Measurements from ENCODE around the gene LMOD1.

Gene LMOD1

DNA sequence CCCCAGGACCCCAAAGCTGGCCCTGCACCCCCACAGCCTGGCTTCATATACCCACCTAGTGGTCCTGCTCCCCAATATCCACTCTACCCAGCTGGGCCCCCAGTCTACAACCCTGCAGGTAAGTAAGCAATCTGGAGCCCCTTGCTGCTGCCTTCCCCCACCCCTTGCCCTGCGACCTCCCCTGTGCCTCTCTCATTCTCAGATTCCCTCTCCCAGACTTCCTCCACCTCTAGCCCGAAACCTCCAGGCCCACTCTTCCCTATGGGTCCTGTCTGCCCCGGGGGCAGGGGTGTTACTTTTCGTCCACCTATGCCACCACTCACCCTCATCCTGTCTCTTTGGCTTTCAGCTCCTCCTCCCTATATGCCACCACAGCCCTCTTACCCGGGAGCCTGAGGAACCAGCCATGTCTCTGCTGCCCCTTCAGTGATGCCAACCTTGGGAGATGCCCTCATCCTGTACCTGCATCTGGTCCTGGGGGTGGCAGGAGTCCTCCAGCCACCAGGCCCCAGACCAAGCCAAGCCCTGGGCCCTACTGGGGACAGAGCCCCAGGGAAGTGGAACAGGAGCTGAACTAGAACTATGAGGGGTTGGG is 54.8 kb downstream of the LMOD1 start:
- DNase-seq (ENCODE audit: low spot score): no peak

DNA sequence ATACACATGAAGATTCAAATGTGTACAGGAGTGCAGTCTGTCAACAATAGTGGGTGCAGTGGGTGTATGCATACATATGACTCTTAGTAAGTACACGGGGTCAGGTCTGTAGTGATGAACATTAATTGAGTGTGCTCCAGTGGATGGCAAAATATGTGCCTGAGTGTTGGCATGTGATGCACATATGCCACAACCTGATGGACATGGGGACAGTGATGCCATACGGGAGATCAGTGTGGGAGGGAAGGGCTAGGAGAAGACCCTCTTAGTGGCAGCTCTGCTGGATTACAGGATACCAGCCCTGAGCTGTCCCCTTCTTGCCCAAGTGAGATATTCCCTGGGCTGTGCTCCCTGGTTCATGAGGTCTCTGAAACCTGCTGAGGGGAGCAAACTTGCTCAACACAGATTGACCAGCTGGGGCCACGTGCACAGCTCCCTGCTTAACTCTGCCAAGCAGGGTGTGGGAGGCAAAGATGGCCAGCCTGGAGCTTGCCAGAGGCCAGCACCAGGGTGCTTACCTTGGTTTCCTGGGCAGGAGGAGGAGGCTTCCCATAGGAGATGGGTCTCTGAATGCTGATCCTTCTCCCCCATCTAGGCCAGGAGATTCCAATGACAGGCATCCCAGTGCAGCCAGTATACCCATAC is 55.4 kb downstream of the LMOD1 start:
- no peak for DNase-seq (ENCODE audit: low spot score)

DNA sequence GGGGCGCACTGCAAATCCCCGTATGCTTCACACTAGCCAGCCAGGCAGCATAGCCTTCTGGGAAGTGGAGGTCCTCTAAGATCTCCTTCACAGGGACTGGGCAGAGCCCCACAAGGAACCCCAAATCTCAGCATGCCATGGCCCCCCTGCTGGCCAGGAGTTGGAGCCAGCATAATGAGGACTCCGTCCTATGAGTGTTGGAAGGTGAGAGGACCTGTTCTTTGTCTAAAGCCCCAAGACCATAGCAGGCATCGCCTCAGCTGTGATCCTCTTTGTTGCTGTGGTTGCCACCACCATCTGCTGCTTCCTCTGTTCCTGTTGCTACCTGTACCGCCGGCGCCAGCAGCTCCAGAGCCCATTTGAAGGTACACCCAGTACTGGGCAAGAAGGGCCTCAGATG is 56.1 kb downstream of the LMOD1 start:
- DNase-seq (ENCODE audit: low spot score): no peak

DNA sequence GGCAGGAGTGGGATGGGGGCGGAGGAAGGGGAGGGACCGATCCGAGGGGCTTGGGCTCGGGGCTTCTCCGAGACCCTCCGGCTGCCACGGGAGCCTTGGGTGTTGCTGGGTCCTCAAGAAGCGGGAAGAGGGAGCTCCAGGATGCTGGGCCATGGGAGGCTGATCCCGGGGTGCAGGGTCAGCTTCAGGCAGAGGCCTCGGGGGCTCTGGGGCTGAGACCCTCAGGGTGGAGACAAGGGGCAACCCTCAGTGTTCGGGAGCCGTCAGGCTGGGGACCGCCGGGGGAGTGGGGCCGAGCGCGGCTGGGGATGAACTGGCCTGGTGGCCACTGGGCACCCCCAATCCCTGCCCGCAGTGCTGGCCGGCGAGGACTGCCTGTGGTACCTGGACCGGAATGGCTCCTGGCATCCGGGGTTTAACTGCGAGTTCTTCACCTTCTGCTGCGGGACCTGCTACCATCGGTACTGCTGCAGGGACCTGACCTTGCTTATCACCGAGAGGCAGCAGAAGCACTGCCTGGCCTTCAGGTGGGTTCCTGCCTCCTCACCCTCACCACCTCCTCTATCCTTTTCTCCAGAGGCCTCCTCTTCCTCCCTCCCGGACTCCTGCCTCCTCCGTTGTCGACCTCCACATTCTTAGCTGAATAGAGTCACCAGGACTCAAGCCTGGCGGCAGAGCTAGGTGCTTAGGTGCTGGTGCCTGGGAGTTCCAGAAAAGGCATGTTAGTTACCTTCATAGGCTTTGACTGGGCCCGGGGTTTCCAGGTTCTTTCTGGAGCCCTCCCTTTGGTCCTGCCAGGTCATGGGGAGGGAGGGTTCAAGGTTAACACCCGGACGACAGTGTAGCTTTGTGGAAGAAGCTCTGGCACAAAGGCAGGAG is 57.0 kb downstream of the LMOD1 start:
- no peak for DNase-seq (ENCODE audit: low spot score)

DNA sequence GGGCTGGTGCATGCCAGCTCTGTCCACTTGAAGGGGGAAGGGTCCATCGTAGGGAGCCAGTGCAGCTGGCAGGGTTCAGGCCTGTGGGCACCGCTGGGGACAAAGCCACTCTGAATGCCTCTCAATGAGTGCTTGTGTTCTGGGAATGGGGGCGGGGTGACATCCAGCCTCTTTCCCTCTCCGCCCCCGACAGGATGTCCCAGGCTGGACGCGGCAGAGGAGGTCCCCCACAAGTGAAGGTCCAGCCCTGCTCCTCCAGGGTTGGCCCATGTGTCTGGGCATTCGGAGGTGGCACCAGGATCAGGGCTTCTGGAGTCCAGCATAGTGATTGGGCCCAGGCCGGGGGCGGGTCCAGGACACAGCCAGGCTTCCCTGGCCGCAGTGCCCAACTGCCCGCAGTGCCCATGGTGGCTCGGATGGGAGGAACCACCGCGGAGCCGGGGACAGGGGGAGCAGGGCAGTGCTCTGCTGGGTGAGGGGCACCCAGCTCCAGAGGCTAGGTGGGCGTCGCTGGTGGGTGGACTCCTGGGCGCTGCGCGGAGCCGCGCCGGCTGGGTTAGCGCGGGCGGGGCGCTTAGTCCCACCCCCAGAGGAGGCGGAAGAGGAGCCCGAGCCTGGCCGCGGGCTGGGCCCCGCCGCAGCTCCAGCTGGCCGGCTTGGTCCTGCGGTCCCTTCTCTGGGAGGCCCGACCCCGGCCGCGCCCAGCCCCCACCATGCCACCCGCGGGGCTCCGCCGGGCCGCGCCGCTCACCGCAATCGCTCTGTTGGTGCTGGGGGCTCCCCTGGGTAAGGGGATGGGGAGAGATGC is 57.9 kb downstream of the LMOD1 start, which contains the start of gene SHISA4:
TSS of gene SHISA4 (plus strand) at position 617 of the 808 bp plus-strand sequence. CDS start at position 714, 97 bp downstream.
- peak; percentile 63 for DNase-seq (ENCODE audit: low spot score)

DNA sequence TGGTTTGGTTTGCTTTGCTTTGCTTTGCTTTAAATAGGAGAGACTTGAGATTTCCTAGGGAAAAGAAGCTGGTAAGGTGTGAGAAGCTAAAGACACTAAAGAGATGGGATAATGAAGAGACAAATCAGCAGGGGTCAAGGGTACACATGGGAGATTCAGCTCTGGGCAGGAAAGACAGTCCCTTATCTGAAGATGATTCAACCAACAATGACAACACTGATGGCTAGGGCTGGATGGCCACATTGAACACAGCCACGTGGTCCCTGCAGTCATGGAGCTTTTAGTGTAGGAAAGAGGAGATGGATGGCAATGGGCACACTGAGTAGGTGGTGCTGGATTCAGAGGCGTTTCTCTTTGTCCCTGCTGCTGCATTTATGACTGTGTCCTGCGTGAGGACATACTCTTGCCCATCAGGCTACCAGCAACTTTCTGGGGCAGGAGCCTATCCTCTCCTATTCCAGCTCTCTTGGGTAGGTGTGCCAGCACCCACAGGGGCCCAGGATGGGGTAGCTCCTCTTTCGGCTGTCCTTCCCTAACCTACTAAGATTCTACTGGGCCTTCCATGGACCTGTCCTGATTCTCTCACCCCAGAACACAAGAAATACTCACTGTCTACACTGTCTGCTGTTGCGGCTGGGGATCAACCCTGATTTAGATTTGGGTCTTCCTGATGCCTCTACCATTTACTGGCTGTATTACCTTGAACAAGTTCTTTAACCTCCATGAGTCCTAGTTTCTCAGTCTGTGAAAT is 59.1 kb downstream of the LMOD1 start:
- no peak for DNase-seq (ENCODE audit: low spot score)

DNA sequence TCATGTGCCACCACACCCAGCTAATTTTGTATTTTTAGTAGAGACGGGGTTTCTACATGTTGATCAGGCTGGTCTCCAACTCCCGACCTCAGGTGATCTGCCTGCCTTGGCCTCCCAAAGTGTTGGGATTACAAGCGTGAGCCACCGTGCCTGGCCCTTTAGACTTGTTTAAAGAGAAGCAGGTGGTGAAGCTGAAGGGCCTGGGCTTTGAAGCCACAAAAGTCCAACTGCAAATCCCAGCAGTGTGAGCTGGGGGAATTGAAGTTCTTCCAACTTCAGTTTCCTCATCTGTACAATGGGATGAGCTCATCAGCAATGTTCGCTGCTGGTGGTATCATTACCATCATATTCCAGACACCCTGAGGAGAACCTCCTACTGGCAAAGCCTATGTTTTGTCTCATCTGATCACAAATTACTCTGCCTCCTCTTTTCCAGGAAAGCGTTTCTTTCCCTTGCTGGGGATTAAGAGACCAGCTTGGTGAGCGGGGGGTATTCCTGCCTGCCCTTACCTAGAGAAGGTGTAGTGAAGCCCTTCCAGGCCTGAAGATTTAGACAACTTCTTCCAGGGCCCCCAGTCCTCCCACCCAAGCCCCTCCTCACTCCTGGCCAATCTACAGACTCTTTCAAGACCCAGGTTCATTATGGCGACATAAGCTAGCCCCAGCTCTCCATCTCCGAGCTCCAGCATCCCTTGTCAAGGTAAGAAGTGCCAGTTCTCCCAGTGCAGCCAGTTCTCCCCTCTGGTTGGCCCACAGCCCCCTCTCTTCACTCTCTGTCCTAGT is 60.1 kb downstream of the LMOD1 start:
- no peak for DNase-seq (ENCODE audit: low spot score)

DNA sequence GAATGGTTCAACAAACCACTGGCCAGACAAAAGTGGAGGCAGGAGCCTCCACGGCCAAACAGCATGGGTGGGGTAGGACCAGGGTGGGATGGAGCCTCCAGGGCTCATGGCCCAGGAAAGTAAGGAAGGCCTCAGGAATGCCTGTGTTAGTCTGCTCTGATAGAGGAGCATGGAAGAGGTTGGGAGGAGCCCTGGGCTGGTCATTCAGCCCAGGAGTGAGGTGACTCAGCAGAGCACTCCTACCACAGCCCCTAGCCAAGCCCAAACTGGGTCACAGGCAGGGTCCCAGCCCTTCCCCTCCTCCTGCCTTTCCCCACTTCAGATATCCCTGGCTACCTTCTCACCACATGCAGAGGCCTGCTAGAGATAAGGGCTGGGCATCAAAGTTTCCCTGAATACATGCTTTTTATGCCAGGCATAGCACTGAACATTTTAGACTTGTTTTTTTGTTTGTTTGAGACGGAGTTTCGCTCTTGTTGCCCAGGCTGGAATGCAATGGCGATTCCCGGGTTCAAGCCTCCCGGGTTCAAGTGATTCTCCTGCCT is 60.7 kb downstream of the LMOD1 start:
- DNase-seq (ENCODE audit: low spot score): peak; percentile 37

DNA sequence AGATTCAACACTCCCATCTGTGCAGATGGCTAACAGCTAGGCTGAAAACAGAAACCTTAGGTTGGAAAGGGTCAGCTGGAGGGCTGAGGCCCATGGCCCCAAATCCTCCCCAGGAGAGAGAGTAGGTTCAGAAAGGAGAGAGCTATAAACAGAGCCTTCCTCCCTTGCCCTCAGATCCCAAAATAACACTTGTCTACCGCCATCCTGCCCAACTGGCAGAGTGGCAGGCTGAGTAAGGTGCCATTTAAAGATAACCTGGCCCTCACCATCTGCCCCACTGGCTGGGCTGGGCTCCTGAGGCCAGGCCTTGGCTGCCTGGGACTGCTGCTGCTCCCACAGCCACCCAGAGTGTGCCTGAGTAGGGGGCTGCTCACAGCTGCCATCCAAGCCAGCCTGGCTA is 61.9 kb downstream of the LMOD1 start:
- DNase-seq (ENCODE audit: low spot score): no peak

DNA sequence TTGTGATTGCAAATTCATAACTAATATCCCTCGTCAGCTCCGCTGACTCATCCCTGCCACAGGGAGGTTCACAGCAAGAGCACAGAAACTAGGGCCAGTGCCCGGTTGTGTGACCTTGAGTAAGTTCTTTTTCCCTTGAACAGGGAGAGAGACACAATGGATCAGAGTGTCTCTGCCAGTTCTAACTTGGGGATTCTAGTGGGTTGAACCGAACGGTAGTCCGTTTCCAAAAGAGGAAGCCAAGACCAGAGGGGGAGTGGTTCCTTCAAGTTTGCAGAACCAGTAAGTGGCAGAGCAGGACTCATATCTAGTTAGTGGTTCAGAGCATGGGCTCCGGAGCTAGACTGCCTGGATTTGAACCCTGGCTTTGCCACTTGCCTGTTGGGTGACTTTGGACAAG is 62.6 kb downstream of the LMOD1 start:
- no peak for DNase-seq (ENCODE audit: low spot score)

DNA sequence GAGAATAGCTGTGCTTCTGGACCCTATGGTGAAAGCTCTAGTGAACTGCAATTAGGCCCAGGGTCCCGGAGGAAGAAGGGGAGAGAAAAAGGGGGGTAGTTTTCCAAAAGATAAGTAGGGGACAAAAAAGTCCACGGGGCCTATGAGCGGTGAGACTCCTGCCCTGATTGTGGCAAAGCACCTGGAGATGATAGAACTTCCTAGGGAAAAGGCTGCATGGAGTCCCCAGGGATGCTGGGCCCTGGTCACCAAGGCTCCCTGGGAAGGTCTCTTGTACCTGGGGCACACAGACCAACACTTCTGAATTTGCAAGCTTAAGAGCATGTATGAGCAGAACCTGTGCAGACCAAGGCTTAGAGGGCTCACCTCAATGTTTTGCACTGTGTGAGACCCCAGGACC is 63.1 kb downstream of the LMOD1 start:
- DNase-seq (ENCODE audit: low spot score): no peak

DNA sequence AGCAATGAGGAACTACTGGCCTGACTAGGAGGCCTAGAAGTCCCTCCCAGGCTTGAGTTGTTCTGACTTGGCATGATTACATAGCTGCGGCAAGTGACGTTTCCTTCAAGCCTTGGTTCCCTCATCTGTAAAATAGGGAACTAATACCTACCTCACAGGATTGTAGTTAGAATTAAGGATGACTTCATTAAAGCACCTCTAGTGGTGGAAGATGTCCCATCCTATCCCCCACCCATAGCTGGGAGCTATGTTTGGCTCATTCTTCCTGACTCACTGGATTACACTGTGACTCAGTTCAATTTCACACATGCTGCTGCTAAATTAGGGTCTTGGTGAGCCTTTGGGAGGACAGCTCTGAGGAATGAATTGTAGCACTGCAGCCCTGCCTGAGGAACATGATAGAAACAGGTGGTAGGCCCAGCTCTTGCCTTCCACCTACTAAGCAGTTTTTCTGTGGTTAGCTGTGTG is 63.6 kb downstream of the LMOD1 start:
- no peak for DNase-seq (ENCODE audit: low spot score)

DNA sequence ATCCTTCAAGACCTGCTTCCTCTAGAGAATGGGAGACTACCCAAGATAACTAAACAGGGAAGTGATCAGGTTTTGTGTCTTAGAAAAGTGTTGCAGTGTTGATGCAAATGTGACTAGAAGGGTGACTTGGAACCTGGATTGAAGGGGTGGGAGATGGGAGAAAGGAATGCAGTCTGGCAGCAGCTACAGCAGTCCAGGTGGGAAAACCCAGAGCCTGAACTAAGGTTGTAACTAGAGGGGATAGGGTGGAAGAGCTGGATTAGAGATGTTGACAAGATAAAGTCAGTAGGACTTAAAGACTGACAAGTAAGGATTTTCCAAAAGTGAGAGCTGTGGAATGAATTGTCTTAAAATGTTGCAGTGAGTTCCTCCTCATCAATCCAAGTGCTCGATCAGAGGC is 64.7 kb downstream of the LMOD1 start:
- no peak for DNase-seq (ENCODE audit: low spot score)

DNA sequence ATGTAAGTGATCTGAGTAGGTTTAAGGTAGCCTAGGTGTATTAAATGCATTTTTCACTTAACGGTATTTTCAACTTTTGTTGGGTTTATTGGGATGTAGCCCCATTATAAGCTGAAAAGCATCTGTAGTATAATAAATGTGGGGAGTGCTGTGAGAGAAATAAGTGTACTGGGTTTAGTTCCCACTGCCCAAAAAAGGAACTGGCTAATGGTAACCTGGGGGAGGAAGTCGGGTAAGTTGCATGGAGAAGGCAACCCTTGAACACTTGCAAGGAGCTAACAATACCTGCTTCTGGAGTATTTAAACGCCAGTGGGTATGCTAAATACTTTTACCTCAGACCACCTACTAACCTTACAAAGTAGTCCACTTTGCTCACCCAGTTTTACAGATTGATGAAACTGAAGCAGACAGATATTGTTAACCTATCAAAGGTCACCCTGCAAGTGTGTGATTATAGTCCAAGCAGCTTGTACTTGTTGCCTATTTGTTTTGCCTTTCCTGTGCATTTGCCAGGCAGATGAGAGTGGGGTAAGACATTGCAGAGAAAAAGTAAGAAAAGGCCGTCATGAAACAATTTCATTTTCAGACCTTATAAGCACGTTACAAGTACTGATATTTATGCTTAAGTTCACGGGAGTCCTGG is 65.3 kb downstream of the LMOD1 start:
- no peak for DNase-seq (ENCODE audit: low spot score)

DNA sequence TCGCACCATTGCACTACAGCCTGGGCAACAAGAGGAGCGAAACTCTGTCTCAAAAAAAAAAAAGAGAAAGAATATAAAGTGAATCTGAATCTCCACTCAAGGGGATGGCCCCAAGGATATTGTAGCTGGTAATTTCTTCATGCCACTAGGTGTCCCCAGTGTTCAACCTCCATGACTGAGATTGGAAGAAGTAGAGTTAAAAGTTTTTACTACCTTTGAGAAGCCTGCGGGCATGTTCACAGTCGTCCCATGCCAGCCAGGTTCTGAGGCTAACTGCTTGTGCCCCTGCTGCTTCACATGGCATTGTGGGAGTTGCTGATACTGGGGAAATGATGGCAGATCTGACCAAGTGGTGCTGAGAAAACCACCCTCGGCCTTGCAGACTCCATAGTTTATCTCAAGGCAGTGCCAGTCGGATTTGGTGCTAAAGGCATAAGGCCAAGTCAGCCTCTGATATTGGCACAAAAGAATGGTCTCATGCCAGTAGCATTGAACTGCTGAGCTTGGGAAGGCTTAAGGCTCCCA is 68.4 kb downstream of the LMOD1 start:
- DNase-seq (ENCODE audit: low spot score): peak; percentile 37

DNA sequence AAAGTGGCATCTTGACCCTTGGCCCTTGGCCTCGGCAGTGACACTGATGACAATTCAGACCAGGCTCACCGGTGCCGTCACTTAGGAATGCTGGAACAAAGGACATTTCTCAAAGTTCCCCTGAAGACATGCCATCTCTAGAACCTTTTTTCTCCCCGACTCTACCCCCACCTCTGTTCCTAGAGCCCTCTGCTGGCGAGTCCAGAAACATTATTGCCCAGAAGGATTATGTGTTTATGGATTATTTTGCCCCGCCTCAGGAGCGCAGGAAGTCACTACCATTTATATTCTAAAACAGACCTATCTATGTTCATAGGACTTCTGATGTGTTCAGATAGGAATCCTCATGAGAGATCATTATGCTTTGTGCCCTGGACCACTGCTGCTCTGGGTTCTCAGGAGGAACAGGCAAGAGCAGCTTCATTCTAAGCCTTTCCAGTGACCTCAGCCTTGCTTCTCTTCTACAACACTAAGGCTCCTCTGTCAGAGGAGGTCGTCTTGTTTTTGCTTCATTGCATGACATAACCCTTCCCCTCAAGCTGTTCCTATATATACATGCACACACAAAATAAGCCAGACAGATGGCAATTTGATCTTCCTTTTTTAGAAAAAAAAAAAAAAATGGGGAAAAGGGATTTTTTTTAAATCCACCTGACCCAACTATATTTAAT is 70.1 kb downstream of the LMOD1 start:
- no peak for DNase-seq (ENCODE audit: low spot score)

DNA sequence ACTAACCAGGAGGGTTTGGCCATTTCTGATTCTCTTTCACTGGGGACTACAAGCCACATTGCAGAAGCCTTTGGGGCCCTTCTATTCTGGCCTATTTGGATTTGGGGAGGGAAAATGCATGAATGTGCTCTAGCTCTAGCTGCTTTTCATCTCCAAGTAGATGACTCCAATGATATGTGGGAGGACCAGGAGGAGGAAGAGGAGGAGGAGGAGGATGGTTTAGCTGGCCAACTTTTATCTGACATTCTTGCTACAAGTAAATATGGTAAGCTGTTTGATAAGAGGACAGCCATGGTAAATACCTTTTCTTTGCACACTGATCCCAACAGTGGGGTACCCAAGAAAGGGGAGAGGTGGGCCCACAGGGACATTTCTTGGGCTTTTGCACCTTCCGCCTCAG is 71.7 kb downstream of the LMOD1 start:
- no peak for DNase-seq (ENCODE audit: low spot score)

DNA sequence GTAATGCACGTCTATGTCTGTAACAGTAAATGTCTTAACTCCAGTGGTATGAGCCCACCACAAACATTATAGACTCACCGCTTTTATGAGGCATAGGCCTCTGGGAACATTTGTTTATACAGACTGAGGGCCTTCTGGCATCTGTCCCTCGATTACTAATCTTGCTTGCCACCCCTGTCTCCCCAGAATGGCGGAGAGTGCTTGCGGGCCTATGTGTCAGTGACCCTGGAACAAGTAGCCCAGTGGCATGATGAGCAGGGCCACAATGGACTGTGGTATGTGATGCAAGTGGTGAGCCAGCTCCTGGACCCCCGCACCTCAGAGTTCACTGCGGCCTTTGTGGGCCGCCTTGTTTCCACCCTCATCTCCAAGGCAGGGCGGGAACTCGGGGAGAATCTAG is 76.0 kb downstream of the LMOD1 start:
- DNase-seq (ENCODE audit: low spot score): no peak

DNA sequence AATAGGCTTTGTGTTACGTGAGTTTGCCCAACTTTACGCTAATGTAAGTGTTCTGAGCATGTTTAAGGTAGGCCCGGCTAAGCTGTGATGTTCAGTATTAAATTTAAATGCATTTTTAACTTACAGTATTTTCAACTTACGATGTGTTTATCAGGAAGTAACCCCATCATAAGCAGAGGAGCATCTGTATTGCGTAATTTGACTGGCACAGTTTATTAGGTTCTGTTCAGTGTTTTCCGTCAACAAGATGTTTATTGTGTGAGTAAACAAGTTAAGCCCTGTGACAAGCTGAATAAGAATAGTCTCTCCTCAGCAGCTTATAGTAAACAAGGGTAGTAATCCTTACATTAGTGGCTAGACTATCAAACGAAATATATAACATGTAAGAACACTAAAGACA is 84.9 kb downstream of the LMOD1 start:
- DNase-seq (ENCODE audit: low spot score): no peak

Data from SW480 (cell line).